ENCODE data around the gene CDHR5. TPM values are rescaled to one million over a fixed set of nuclear protein-coding genes. Genes with fewer than 3 reads are reported as not detected.

The CDHR5 gene
- polyA plus RNA-seq, 1 of the 3 experiments (the other 2 are of a cell fraction): not detected

DNA sequence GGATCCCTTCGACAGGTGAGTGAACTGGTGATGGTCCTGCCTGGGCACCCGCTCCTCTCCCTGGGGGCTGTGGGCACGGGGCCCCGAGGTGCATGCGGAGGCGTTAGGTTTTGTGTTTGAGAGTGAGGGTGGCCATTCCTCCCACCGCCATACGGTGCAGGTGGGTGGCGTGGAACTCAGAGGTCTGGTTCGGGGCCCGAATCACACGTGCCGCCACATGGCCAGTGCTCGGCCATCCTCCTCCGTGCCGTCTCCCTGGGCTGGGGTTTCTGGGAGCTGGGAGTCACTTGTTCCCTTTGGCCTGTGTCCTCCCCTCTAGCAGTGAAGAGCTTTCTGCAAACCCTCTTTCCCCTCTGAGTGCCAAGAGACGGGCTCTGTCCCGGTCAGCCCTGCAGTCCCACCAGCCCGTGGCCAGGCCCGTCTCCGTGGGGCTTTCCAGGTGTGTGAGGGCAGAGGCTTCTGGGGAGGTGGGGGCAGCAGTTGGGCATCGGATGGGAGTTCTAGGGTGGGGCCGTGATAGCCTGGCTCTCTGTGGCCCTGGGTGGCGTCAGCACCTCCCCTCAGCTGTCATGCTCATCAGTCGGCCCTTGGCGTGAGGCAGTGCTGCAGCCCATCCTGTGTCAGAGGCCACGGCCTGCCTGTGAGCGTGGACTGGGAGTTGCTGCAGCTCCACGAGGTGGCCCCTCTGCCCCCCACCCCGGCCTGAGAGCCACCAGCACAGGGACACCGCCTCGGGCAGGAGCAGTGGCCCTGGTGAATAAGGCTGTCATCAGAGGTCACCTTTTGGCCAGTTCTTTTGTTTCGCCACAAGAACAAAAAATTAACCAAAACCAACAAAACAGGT, 19.2 kb downstream of the CDHR5 start:
- Histone ChIP-seq H2AFZ (ENCODE audit: low read depth) (no peak overlapping the region), H3K9me3 (no peaks in the 10 kb centered on the region), H3K4me1 (ENCODE audit: control insufficient read depth in 1 of 2, insufficient read depth in 2 of 2, low read depth in 1 of 2, low read length in 1 of 2) (peaks cover 4 to 14% of the 10 kb centered on the region in 2 experiments; a peak in 1 of 4 replicates), H3K4me2 (peak overlapping the region; percentile 47; the same call in 1 of the 2 replicates), H4K20me1 (ENCODE audit: insufficient read depth) (peaks cover 15% of the 10 kb centered on the region; the same call in 1 of the 2 replicates), H3K36me3 (replicated peaks in 1 of 2; ENCODE audit: control insufficient read depth in 1 of 2, insufficient read depth in 2 of 2, low read length in 1 of 2) (peaks cover 40 to 75% of the 10 kb centered on the region in 2 experiments), H3K9ac (no peak overlapping the region), H3K27me3 (ENCODE audit: insufficient read depth) (no peaks in the 10 kb centered on the region), H3K27ac (ENCODE audit: low read depth in 2 of 2, low read length in 1 of 2) (peak overlapping the region; percentile 57 to 73; a peak in 2 of 4 replicates), H3K9me2 (no peaks in the 10 kb centered on the region), H3K4me3 (ENCODE audit: low read depth in 2 of 2, low read length in 1 of 2) (no peak overlapping the region), H3K79me2 (ENCODE audit: insufficient read depth) (peaks cover 11% of the 10 kb centered on the region; the same call in 1 of the 2 replicates), H3F3A (replicated peaks; ENCODE audit: insufficient read depth) (peaks cover under 1% of the 10 kb centered on the region)
- POLR2A ChIA-PET: no interaction called here
- CTCF ChIA-PET: interaction anchor here (1.1 to 2.3 kb wide), 2 partner anchors 9 to 51 kb away, joined by 5 to 10 read pairs; no protein-coding TSS in a partner anchor
- TF ChIP-seq EZH2phosphoT487 (IDR thresholded peaks at IDR 0.05; ENCODE audit: borderline replicate concordance, low read depth) (no peak), ZBTB33 (IDR thresholded peaks at IDR 0.05; ENCODE audit: borderline replicate concordance, low read depth) (no peak), RFX5 (IDR thresholded peaks at IDR 0.05; ENCODE audit: low read length) (no peak), CHD2 (IDR thresholded peaks at IDR 0.05; ENCODE audit: low read length, partially characterized antibody) (no peak), RCOR1 (IDR thresholded peaks at IDR 0.05; ENCODE audit: low read length) (no peak), MAX (IDR thresholded peaks at IDR 0.05; ENCODE audit: low read depth) (no peak), GATA2 (CRISPR knock-in tag; IDR thresholded peaks at IDR 0.05) (no peak), ELF1 (IDR thresholded peaks at IDR 0.05) (no peak), NRF1 (IDR thresholded peaks at IDR 0.05; ENCODE audit: low read depth, low read length) (no peak), IRF3 (IDR thresholded peaks at IDR 0.05; ENCODE audit: low read depth, low read length) (no peak), FOXJ3 (CRISPR knock-in tag; IDR thresholded peaks at IDR 0.05) (no peak), FOXM1 (IDR thresholded peaks at IDR 0.05; ENCODE audit: low read depth) (no peak), RXRA (IDR thresholded peaks at IDR 0.05; ENCODE audit: borderline replicate concordance, low read depth) (no peak), MXI1 (IDR thresholded peaks at IDR 0.05; ENCODE audit: low read depth, low read length) (no peak)
- TF ChIP-seq, protein P1, sequence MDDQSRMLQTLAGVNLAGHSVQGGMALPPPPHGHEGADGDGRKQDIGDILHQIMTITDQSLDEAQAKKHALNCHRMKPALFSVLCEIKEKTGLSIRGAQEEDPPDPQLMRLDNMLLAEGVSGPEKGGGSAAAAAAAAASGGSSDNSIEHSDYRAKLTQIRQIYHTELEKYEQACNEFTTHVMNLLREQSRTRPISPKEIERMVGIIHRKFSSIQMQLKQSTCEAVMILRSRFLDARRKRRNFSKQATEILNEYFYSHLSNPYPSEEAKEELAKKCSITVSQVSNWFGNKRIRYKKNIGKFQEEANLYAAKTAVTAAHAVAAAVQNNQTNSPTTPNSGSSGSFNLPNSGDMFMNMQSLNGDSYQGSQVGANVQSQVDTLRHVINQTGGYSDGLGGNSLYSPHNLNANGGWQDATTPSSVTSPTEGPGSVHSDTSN (IDR thresholded peaks at IDR 0.05): no peak
- TF ChIP-seq, protein P2, sequence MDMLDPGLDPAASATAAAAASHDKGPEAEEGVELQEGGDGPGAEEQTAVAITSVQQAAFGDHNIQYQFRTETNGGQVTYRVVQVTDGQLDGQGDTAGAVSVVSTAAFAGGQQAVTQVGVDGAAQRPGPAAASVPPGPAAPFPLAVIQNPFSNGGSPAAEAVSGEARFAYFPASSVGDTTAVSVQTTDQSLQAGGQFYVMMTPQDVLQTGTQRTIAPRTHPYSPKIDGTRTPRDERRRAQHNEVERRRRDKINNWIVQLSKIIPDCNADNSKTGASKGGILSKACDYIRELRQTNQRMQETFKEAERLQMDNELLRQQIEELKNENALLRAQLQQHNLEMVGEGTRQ (IDR thresholded peaks at IDR 0.05; ENCODE audit: borderline replicate concordance, low read depth, low read length): no peak
- no peak for DNase-seq
- 93% methylated on average over 19 of the region's 33 CpGs for WGBS (ENCODE audit: low lambda C conversion rate)
